ENCODE results near the gene ANOS1. TPM values are rescaled to one million over a fixed set of nuclear protein-coding genes. Genes with fewer than 3 reads are reported as not detected.
"Not testable (repeated sequence)": the region's sequence is repeated elsewhere in the genome, so short reads cannot be mapped to it uniquely, and the experiment has no call there.

The ANOS1 gene
- total RNA-seq, 1 donor = 1.1 TPM

DNA sequence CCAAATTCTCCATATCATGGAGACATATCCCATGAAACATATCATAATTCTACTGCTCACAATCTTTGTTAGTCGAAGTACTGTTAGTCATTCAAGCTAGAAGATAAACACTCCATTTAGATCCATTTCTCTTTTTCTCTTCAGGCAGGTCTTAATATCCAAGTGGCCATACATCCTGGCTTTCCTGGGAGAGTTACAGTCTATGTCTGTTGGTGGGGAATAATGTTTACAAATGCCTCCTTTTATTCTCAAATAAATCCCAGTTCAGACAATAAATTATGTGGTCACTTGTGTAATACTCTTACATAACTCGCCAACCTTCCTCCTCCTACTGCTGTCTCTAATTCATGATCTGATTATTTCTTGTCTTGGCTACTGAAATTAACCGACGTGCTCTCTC, 185.2 kb downstream of the ANOS1 start:
- no peak overlapping the region for H3K4me3 ChIP-seq (ENCODE audit: insufficient read depth, low read length)
- no peaks in the 10 kb centered on the region for H3K4me1 ChIP-seq (ENCODE audit: insufficient read depth, low read length)
- no peaks in the 10 kb centered on the region for H3K27me3 ChIP-seq (ENCODE audit: insufficient read depth, low read length)
- H2AFZ ChIP-seq (ENCODE audit: low read length) = no peak overlapping the region
- no peaks in the 10 kb centered on the region for H3K79me2 ChIP-seq (ENCODE audit: insufficient read depth, low read length)
- no peaks in the 10 kb centered on the region for H3K9me3 ChIP-seq (ENCODE audit: low read depth, low read length)
- H3K4me2 ChIP-seq (ENCODE audit: insufficient read depth, low read length) = no peak overlapping the region
- no peaks in the 10 kb centered on the region for H4K20me1 ChIP-seq (ENCODE audit: insufficient read depth, low read length)
- no peaks in the 10 kb centered on the region for H3K36me3 ChIP-seq (ENCODE audit: insufficient read depth, low read length)
- TF ChIP-seq CTCF (IDR thresholded peaks at IDR 0.05; ENCODE audit: extremely low read depth, low read depth, low read length) = no peak
- DNase-seq (ENCODE audit: insufficient read length, low spot score, missing footprints) = no peak
- no peak overlapping the region for H3K27ac ChIP-seq (ENCODE audit: low read depth, low read length)

DNA sequence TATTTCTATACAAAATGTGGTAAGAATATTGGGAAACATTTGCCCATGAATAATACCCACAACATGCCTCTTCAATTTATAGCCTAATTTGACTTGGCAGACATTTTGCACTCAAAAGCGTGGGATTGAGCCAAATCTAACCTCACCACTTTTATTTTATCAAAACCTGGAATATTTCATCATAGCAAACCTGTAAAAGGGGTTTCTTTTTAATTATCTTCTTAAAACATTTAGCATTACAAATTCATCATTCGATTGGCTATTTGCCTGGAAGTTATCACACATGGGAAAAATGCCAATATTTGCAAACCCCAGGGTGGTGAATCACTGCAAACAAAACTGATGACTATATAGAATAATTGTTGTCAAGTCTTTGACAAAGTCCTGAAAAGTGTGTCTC, 211.1 kb downstream of the ANOS1 start:
- TF ChIP-seq CTCF (IDR thresholded peaks at IDR 0.05; ENCODE audit: extremely low read depth, low read depth, low read length) = no peak
- no peaks in the 10 kb centered on the region for H3K79me2 ChIP-seq (ENCODE audit: insufficient read depth, low read length)
- no peak for DNase-seq (ENCODE audit: insufficient read length, low spot score, missing footprints)

DNA sequence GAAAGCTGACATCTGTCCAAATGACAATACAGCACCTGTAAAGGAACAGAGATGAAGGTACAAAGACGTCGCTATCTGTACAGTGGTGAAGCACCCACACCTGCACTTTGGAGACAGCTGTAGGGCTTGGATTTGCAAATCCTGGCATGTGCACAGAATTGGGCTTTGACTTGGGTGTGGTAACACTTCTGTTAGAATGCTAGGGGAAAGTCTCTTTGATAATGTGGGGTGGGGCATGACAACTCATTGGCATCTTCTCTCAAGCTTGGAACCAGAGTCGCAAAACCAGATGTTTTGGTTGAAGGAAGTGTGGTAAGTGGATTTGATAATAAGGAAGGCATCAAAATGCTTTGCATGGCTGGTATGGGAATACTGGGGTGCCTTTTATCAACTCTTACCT, 211.8 kb downstream of the ANOS1 start:
- Histone ChIP-seq H3K4me3 (ENCODE audit: insufficient read depth, low read length) (no peak overlapping the region), H3K36me3 (ENCODE audit: insufficient read depth, low read length) (no peaks in the 10 kb centered on the region), H4K20me1 (ENCODE audit: insufficient read depth, low read length) (no peaks in the 10 kb centered on the region), H3K79me2 (ENCODE audit: insufficient read depth, low read length) (no peaks in the 10 kb centered on the region), H3K27ac (ENCODE audit: low read depth, low read length) (no peak overlapping the region), H3K27me3 (ENCODE audit: insufficient read depth, low read length) (no peaks in the 10 kb centered on the region), H3K4me1 (ENCODE audit: insufficient read depth, low read length) (no peaks in the 10 kb centered on the region), H3K4me2 (ENCODE audit: insufficient read depth, low read length) (no peak overlapping the region), H2AFZ (ENCODE audit: low read length) (no peak overlapping the region), H3K9me3 (ENCODE audit: low read depth, low read length) (no peaks in the 10 kb centered on the region)
- TF ChIP-seq CTCF (IDR thresholded peaks at IDR 0.05; ENCODE audit: extremely low read depth, low read depth, low read length) = no peak
- DNase-seq (ENCODE audit: insufficient read length, low spot score, missing footprints) = no peak

More for the DNA sequence above, 211.1 kb downstream of the ANOS1 start:
- Histone ChIP-seq H3K4me2 (ENCODE audit: insufficient read depth, low read length) (no peak overlapping the region), H2AFZ (ENCODE audit: low read length) (no peak overlapping the region), H3K9me3 (ENCODE audit: low read depth, low read length) (no peaks in the 10 kb centered on the region), H3K36me3 (ENCODE audit: insufficient read depth, low read length) (no peaks in the 10 kb centered on the region), H3K27ac (ENCODE audit: low read depth, low read length) (no peak overlapping the region), H3K4me1 (ENCODE audit: insufficient read depth, low read length) (no peaks in the 10 kb centered on the region), H3K27me3 (ENCODE audit: insufficient read depth, low read length) (no peaks in the 10 kb centered on the region), H3K4me3 (ENCODE audit: insufficient read depth, low read length) (no peak overlapping the region), H4K20me1 (ENCODE audit: insufficient read depth, low read length) (no peaks in the 10 kb centered on the region)

GRCh38 chrX:8504451-8504850, 227.5 kb downstream of the ANOS1 start:
- Histone ChIP-seq H4K20me1 (ENCODE audit: insufficient read depth, low read length) (no peaks in the 10 kb centered on the region), H3K4me1 (ENCODE audit: insufficient read depth, low read length) (no peaks in the 10 kb centered on the region), H3K27ac (ENCODE audit: low read depth, low read length) (no peak overlapping the region), H2AFZ (ENCODE audit: low read length) (no peak overlapping the region), H3K9me3 (ENCODE audit: low read depth, low read length) (no peaks in the 10 kb centered on the region), H3K4me2 (ENCODE audit: insufficient read depth, low read length) (no peak overlapping the region), H3K36me3 (ENCODE audit: insufficient read depth, low read length) (no peaks in the 10 kb centered on the region), H3K4me3 (ENCODE audit: insufficient read depth, low read length) (no peak overlapping the region), H3K27me3 (ENCODE audit: insufficient read depth, low read length) (no peaks in the 10 kb centered on the region), H3K79me2 (ENCODE audit: insufficient read depth, low read length) (no peaks in the 10 kb centered on the region)
- no peak for TF ChIP-seq CTCF (IDR thresholded peaks at IDR 0.05; ENCODE audit: extremely low read depth, low read depth, low read length)
- DNase-seq (ENCODE audit: insufficient read length, low spot score, missing footprints) = no peak

GRCh38 chrX:8502101-8502500, 229.8 kb downstream of the ANOS1 start:
- H3K4me2 ChIP-seq (ENCODE audit: insufficient read depth, low read length); H3K4me1 ChIP-seq (ENCODE audit: insufficient read depth, low read length); H3K4me3 ChIP-seq (ENCODE audit: insufficient read depth, low read length); H4K20me1 ChIP-seq (ENCODE audit: insufficient read depth, low read length); H3K27ac ChIP-seq (ENCODE audit: low read depth, low read length); H3K9me3 ChIP-seq (ENCODE audit: low read depth, low read length); DNase-seq (ENCODE audit: insufficient read length, low spot score, missing footprints); H3K27me3 ChIP-seq (ENCODE audit: insufficient read depth, low read length); H3K36me3 ChIP-seq (ENCODE audit: insufficient read depth, low read length); H3K79me2 ChIP-seq (ENCODE audit: insufficient read depth, low read length); H2AFZ ChIP-seq (ENCODE audit: low read length): not testable (repeated sequence)
